ENCODE results near the gene DCAF5.
"Not testable (repeated sequence)": the region's sequence is repeated elsewhere in the genome, so short reads cannot be mapped to it uniquely, and the experiment has no call there.

The DCAF5 gene

GRCh38 chr14:69068744-69069421, 84.0 kb downstream of the DCAF5 start:
- no peak for DNase-seq

GRCh38 chr14:69066396-69067171, 86.3 kb downstream of the DCAF5 start:
- no peak for DNase-seq

- DNase-seq, result not testable (repeated sequence)
Measured at GRCh38 chr14:69065934-69066333, 87.0 kb downstream of the DCAF5 start.

- DNase-seq, result no peak
Measured at GRCh38 chr14:69064596-69064995, 88.3 kb downstream of the DCAF5 start.

- no peak for DNase-seq
Measured at GRCh38 chr14:69059658-69060623, 93.0 kb downstream of the DCAF5 start.

GRCh38 chr14:69055999-69056788, 96.7 kb downstream of the DCAF5 start:
- DNase-seq, result peak; percentile 8

GRCh38 chr14:69055125-69055524, 97.8 kb downstream of the DCAF5 start:
- DNase-seq, result no peak

- DNase-seq, result no peak
Measured at GRCh38 chr14:69054030-69054429, 98.9 kb downstream of the DCAF5 start.

- DNase-seq, result no peak
Measured at GRCh38 chr14:69052181-69052601, 100.7 kb downstream of the DCAF5 start.

GRCh38 chr14:69050240-69051184, 102.4 kb downstream of the DCAF5 start:
- DNase-seq, result no peak

- no peak for DNase-seq
Measured at GRCh38 chr14:69049675-69050074, 103.2 kb downstream of the DCAF5 start.

- peak; percentile 5 for DNase-seq
Measured at GRCh38 chr14:69048456-69048855, 104.5 kb downstream of the DCAF5 start.

- DNase-seq, result no peak
Measured at GRCh38 chr14:69047255-69047654, 105.7 kb downstream of the DCAF5 start.

GRCh38 chr14:69046476-69046860, 106.5 kb downstream of the DCAF5 start:
- DNase-seq, result no peak

GRCh38 chr14:69045857-69046475, 107.0 kb downstream of the DCAF5 start:
- no peak for DNase-seq

- DNase-seq, result no peak
Measured at GRCh38 chr14:69044965-69045555, 107.9 kb downstream of the DCAF5 start.

GRCh38 chr14:69044296-69044695, 108.6 kb downstream of the DCAF5 start:
- DNase-seq, result no peak

- no peak for DNase-seq
Measured at GRCh38 chr14:69043596-69044260, 109.2 kb downstream of the DCAF5 start.

- peak; percentile 4 for DNase-seq
Measured at GRCh38 chr14:69042787-69043444, 110.0 kb downstream of the DCAF5 start.

Data from CD4-positive, alpha-beta T cell treated with Interleukin-21 for 1 hour (primary cell).